Prostate gland (tissue), 2 donors: ENCODE measurements around the gene CTSC.
"Not testable (repeated sequence)": the region's sequence is repeated elsewhere in the genome, so short reads cannot be mapped to it uniquely, and the experiment has no call there.

ENCODE experiments used
- CTCF ChIP-seq, 4 experiments: fragments of 200-600 bp in 2 of 4; fragments of 450-650 bp in 2 of 4; sonication (generic) in 2 of 4; IDR thresholded peaks; 1 replicate in 3 of 4; 2 replicates in 1 of 4; pipeline ENCODE4 v1.5.1; 2016 to 2019; ENCODE audit warnings: antibody characterized with exemption in 4 of 4, mild to moderate bottlenecking in 2 of 4, moderate library complexity in 2 of 4
- POLR2A ChIP-seq: fragments of 450-650 bp; IDR thresholded peaks from one replicate; pipeline ENCODE4 v1.6.1; 2016; ENCODE audit warnings: antibody characterized with exemption, mild to moderate bottlenecking

- not testable (repeated sequence) for TF ChIP-seq POLR2A; CTCF (IDR thresholded peaks at IDR 0.05)
Measured at GRCh38 chr11:88245576-88245975, 92.0 kb downstream of the CTSC start.
